DOHH2 (cell line): ENCODE data around the gene KIF6.

Experiments used
- H3F3A ChIP-seq: fragments of 200-600 bp; sonication (generic), shearing (Covaris generic); 2 replicates; pipeline ENCODE4 v1.6.0; 2016; ENCODE audit warnings: antibody characterized with exemption, mild to moderate bottlenecking; ENCODE audit not compliant: control insufficient read depth, insufficient read depth
- H3K27ac ChIP-seq: fragments of 200-600 bp; sonication (generic); 2 replicates; pipeline ENCODE4 v1.5.1; 2014; ENCODE audit warnings: low read depth, mild to moderate bottlenecking, low read length, moderate library complexity
- H3K27me3 ChIP-seq: fragments of 200-600 bp; sonication (generic); 2 replicates; pipeline ENCODE4 v1.6.1; 2014; ENCODE audit warnings: mild to moderate bottlenecking, low read length, mixed read lengths; ENCODE audit not compliant: control insufficient read depth
- H3K36me3 ChIP-seq: fragments of 200-600 bp; sonication (generic); 2 replicates; pipeline ENCODE4 v1.6.1; 2014; ENCODE audit warnings: mild to moderate bottlenecking, low read length, moderate library complexity, mixed read lengths; ENCODE audit not compliant: control insufficient read depth
- H3K4me1 ChIP-seq: fragments of 200-600 bp; sonication (generic); 2 replicates; pipeline ENCODE4 v1.6.1; 2014; ENCODE audit warnings: mild to moderate bottlenecking, low read length, mixed read lengths; ENCODE audit not compliant: control insufficient read depth
- H3K4me2 ChIP-seq: fragments of 200-600 bp; sonication (generic); 2 replicates; pipeline ENCODE4 v1.6.0; 2014; ENCODE audit warnings: mild to moderate bottlenecking, low read length, moderate library complexity
- H3K4me3 ChIP-seq: fragments of 200-600 bp; sonication (generic); 2 replicates; pipeline ENCODE4 v1.5.1; 2014; ENCODE audit warnings: mild to moderate bottlenecking, low read length, mixed read lengths
- H3K79me2 ChIP-seq: fragments of 200-600 bp; sonication (generic); 2 replicates; pipeline ENCODE4 v1.6.1; 2014; ENCODE audit warnings: mild to moderate bottlenecking, low read length, mixed read lengths; ENCODE audit not compliant: control insufficient read depth
- H3K9me2 ChIP-seq: fragments of 200-600 bp; sonication (generic); replicated peaks from 2 replicates; pipeline ENCODE4 v1.6.1; 2014; ENCODE audit warnings: mild to moderate bottlenecking, low read length, mixed read lengths; ENCODE audit not compliant: control insufficient read depth
- H3K9me3 ChIP-seq: fragments of 200-600 bp; sonication (generic); 2 replicates; pipeline ENCODE4 v1.6.1; 2014; ENCODE audit warnings: antibody characterized with exemption, low read length, mixed read lengths; ENCODE audit not compliant: control insufficient read depth, insufficient read depth
- H4K20me1 ChIP-seq: fragments of 200-600 bp; sonication (generic); 2 replicates; pipeline ENCODE4 v1.6.0; 2014; ENCODE audit warnings: low read depth, mild to moderate bottlenecking, antibody characterized with exemption, low read length, moderate library complexity; ENCODE audit not compliant: control insufficient read depth, insufficient read depth
- CTCF ChIP-seq: fragments of 200-600 bp; sonication (generic); IDR thresholded peaks from one replicate; pipeline ENCODE4 v1.5.1; 2014; ENCODE audit warnings: antibody characterized with exemption, mild to moderate bottlenecking, low read depth, low read length; ENCODE audit not compliant: poor library complexity, severe bottlenecking
- EZH2phosphoT487 ChIP-seq: fragments of 200-600 bp; sonication (generic); IDR thresholded peaks from 2 replicates; pipeline ENCODE4 v1.6.1; 2017; ENCODE audit warnings: borderline replicate concordance, mild to moderate bottlenecking, antibody characterized with exemption, low read length, moderate library complexity, mixed read lengths

The KIF6 gene

GRCh38 chr6:39563566-39564311, 161.5 kb downstream of the KIF6 start:
- Histone ChIP-seq H3K36me3 (no peaks in the 10 kb centered on the region), H3K27me3 (no peaks in the 10 kb centered on the region), H3K4me3 (no peak overlapping the region), H3K9me2 (no peaks in the 10 kb centered on the region), H3K4me2 (no peak overlapping the region), H3F3A (no peaks in the 10 kb centered on the region), H3K4me1 (no peaks in the 10 kb centered on the region), H4K20me1 (no peaks in the 10 kb centered on the region), H3K79me2 (no peaks in the 10 kb centered on the region), H3K27ac (no peak overlapping the region), H3K9me3 (no peaks in the 10 kb centered on the region)
- TF ChIP-seq CTCF (no peak), EZH2phosphoT487 (no peak)

DNA sequence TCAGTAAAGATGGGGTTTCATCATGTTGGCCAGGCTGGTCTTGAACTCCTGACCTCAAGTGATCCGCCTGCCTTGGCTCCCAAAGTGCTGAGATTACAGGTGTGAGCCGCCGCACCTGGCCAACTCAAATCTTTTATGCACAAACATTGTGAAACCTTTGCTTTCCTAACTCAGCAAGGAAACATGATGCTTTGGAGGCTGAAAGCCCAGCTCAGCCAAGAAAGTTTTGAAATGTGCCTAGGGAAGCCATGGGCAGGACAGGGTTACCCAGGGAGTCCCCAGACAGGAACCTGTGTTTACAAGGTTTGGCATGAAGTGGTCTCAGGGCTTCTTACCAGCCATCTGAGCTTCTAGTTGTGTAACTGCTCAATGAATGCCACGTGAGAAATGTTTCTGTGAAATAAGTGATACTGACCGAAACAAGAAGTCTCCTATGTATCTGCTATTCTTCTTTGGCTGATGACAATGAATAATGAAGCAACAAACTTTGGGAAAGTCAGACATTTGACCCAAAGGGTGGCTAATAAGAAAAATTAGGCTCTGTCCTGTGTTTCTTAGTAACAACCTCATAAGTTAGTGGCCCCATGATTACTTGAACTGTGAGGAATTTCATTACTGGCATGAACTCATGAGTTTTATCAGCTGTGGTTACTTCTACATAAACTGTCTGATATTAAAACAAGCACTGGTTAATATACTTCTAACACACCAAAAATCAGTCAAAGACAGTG, 163.5 kb downstream of the KIF6 start:
- Histone ChIP-seq H3K27me3 (no peaks in the 10 kb centered on the region), H3K4me1 (no peaks in the 10 kb centered on the region), H4K20me1 (no peaks in the 10 kb centered on the region), H3K9me2 (no peaks in the 10 kb centered on the region), H3K27ac (no peak overlapping the region), H3K36me3 (no peaks in the 10 kb centered on the region), H3K9me3 (no peaks in the 10 kb centered on the region), H3K4me3 (no peak overlapping the region), H3F3A (no peaks in the 10 kb centered on the region), H3K4me2 (no peak overlapping the region), H3K79me2 (no peaks in the 10 kb centered on the region)
- TF ChIP-seq CTCF (no peak), EZH2phosphoT487 (no peak)

GRCh38 chr6:39560915-39561314, 164.3 kb downstream of the KIF6 start:
- no peak for TF ChIP-seq EZH2phosphoT487
- TF ChIP-seq CTCF, result no peak
- no peaks in the 10 kb centered on the region for H3K9me2 ChIP-seq
- H3K4me1 ChIP-seq, result no peaks in the 10 kb centered on the region
- no peaks in the 10 kb centered on the region for H3F3A ChIP-seq
- H4K20me1 ChIP-seq, result no peaks in the 10 kb centered on the region
- no peaks in the 10 kb centered on the region for H3K27me3 ChIP-seq
- no peaks in the 10 kb centered on the region for H3K79me2 ChIP-seq
- no peak overlapping the region for H3K27ac ChIP-seq
- H3K4me3 ChIP-seq, result no peak overlapping the region
- no peak overlapping the region for H3K4me2 ChIP-seq
- no peaks in the 10 kb centered on the region for H3K9me3 ChIP-seq
- H3K36me3 ChIP-seq, result no peaks in the 10 kb centered on the region
